Subcutaneous adipose tissue (tissue), 4 donors: ENCODE results near the gene C3orf52. TPM values are rescaled to one million over a fixed set of nuclear protein-coding genes. Genes with fewer than 3 reads are reported as not detected.

ENCODE experiments used
- CTCF ChIP-seq: fragments of 450-650 bp; IDR thresholded peaks from one replicate; pipeline ENCODE4 v1.5.1; 2016; ENCODE audit warnings: low read depth, mild to moderate bottlenecking, control low read depth, antibody characterized with exemption, moderate library complexity
- total RNA-seq, 4 donors: library from RNA; depleted of rRNA; stranded (reverse); fragments of >200 nt; gene quantifications; one replicate each; pipeline ENCODE4 v1.1.0, GENCODE V29; 2016

The C3orf52 gene
- total RNA-seq, 4 donors from 2014 or later = 0.38 to 6.2 (median 1.1) TPM

GRCh38 chr3:112101916-112102315, 15.7 kb downstream of the C3orf52 start:
- no peak for TF ChIP-seq CTCF

GRCh38 chr3:112104774-112105173, 18.6 kb downstream of the C3orf52 start:
- no peak for TF ChIP-seq CTCF

GRCh38 chr3:112109322-112109721, 23.1 kb downstream of the C3orf52 start:
- no peak for TF ChIP-seq CTCF

- no peak for TF ChIP-seq CTCF
These were observed 25.7 kb downstream of the C3orf52 start for GRCh38 chr3:112111785-112112402.

GRCh38 chr3:112114576-112115160, 28.5 kb downstream of the C3orf52 start:
- no peak for TF ChIP-seq CTCF

- TF ChIP-seq CTCF = no peak
These were observed 29.1 kb downstream of the C3orf52 start for GRCh38 chr3:112115161-112115739.

GRCh38 chr3:112115806-112116383, 29.7 kb downstream of the C3orf52 start:
- TF ChIP-seq CTCF = no peak
